Measurements from ENCODE around the gene OSBPL9. TPM values are rescaled to one million over a fixed set of nuclear protein-coding genes. Genes with fewer than 3 reads are reported as not detected.

OSBPL9 gene
- total RNA-seq, 2 experiments from 2014 or later, result 58.6 to 87.8 TPM

DNA sequence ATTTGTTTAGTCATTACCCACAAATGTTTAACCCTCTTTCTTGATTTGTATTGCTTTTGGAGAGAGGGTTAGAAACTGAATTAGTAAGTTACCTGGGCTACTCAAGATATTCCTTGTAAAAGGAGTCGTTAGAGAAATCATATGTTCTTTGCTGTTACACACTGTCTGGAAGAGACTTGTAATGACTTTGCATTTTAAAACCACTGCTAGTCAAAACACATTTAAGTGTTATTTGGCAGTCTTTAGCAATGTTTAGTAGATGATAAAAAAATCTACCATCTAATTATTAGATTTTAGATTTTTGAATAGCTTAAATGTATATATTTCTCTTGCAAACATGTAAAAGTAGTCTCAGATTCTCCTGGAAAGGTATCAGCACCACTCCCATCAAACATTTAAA lies 6.6 kb downstream of the OSBPL9 start:
- ChIA-PET POLR2A (interaction anchor here (0.5 to 1.1 kb wide), 4 partner anchors 11 to 25 kb away, joined by 3 to 6 read pairs (median 3); no protein-coding TSS in a partner anchor), CTCF (ENCODE audit: unreplicated experiment) (no interaction called here)
- Histone ChIP-seq H2AFZ (ENCODE audit: low read length) (no peak overlapping the region), H4K20me1 (ENCODE audit: insufficient read depth, low read length) (no peaks in the 10 kb centered on the region), H3K9me3 (ENCODE audit: low read length) (no peaks in the 10 kb centered on the region), H3K36me3 (ENCODE audit: insufficient read depth, low read length) (no peaks in the 10 kb centered on the region), H3K79me2 (ENCODE audit: insufficient read depth, low read depth, low read length) (no peaks in the 10 kb centered on the region), H3K9me2 (ENCODE audit: insufficient read depth, low read length) (no peaks in the 10 kb centered on the region), H3K4me1 (ENCODE audit: insufficient read depth, low read length, poor library complexity, severe bottlenecking) (no peaks in the 10 kb centered on the region), H3K4me3 (ENCODE audit: low read depth, low read length, poor library complexity, severe bottlenecking) (no peak overlapping the region), H3K4me2 (ENCODE audit: low read length) (no peak overlapping the region), H3K27ac (ENCODE audit: low read depth, low read length, poor library complexity, severe bottlenecking) (no peak overlapping the region)
- DNase-seq (ENCODE audit: low spot score), result no peak
- TF ChIP-seq, protein P1, sequence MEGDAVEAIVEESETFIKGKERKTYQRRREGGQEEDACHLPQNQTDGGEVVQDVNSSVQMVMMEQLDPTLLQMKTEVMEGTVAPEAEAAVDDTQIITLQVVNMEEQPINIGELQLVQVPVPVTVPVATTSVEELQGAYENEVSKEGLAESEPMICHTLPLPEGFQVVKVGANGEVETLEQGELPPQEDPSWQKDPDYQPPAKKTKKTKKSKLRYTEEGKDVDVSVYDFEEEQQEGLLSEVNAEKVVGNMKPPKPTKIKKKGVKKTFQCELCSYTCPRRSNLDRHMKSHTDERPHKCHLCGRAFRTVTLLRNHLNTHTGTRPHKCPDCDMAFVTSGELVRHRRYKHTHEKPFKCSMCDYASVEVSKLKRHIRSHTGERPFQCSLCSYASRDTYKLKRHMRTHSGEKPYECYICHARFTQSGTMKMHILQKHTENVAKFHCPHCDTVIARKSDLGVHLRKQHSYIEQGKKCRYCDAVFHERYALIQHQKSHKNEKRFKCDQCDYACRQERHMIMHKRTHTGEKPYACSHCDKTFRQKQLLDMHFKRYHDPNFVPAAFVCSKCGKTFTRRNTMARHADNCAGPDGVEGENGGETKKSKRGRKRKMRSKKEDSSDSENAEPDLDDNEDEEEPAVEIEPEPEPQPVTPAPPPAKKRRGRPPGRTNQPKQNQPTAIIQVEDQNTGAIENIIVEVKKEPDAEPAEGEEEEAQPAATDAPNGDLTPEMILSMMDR (conservative IDR thresholded peaks at IDR 0.05; ENCODE audit: low read length), result no peak
- TF ChIP-seq EZH2phosphoT487 (IDR thresholded peaks at IDR 0.05; ENCODE audit: borderline replicate concordance, low read depth, low read length), result no peak
- BruUV-seq (replicated peaks), result no TSS peak
- intact Hi-C loops (cut with micrococcal nuclease; ENCODE audit: unreplicated experiment), result no loop called here

DNA sequence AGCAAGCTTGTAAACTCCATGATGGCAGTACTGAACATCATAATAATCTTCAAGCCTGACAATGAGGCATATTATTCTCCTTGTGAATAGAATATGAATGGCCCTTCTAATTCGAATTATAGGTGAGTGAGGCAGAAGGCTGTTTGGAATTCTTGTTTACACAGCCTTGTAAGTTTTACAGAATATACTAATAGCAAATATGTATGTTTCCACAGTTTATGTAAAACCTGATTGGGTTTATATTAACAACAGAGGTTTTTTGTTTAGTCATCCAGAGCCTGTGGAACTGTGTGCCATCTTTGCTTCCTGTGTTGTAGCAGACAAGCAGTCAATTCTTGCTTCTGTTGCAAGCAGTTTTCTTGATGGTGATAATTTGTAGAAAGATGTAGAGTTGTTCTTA lies 8.0 kb downstream of the OSBPL9 start:
- intact Hi-C loops (cut with micrococcal nuclease; ENCODE audit: unreplicated experiment), result no loop called here
- no peaks in the 10 kb centered on the region for H4K20me1 ChIP-seq (ENCODE audit: insufficient read depth, low read length)
- BruUV-seq (replicated peaks), result no TSS peak

DNA sequence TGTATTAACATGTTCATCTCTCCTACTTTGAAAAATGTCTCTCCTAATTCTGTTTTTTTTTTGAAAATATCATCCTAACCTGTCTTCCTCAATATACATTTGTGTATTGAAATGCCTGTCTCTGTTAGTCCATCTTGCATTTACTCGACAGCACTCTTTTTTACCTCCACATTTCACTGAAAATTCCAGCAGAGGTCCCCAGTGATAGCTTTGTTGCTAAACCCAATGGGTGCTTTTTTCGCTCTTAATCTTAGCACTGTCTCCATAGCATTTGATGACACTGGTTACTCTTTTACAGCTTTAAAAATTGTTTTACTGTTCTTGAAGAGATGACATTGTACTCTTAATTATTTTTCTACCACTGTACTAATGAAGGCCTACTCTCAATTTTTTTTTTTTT lies 10.8 kb downstream of the OSBPL9 start:
- no peak overlapping the region for H3K4me3 ChIP-seq (ENCODE audit: low read depth, low read length, poor library complexity, severe bottlenecking)
- H3K9me2 ChIP-seq (ENCODE audit: insufficient read depth, low read length), result no peaks in the 10 kb centered on the region
- H4K20me1 ChIP-seq (ENCODE audit: insufficient read depth, low read length), result no peaks in the 10 kb centered on the region
- intact Hi-C loops (cut with micrococcal nuclease; ENCODE audit: unreplicated experiment), result loop anchor here (2.0 kb wide), 1 partner anchor 141 kb away; no protein-coding TSS in a partner anchor
- no peaks in the 10 kb centered on the region for H3K9me3 ChIP-seq (ENCODE audit: low read length)
- ChIA-PET CTCF (ENCODE audit: unreplicated experiment) (interaction anchor here (0.6 kb wide), 1 partner anchor 194 kb away, joined by 3 read pairs; no protein-coding TSS in a partner anchor), POLR2A (interaction anchor here (0.9 to 1.2 kb wide), 2 partner anchors 11 to 141 kb away, joined by 3 to 4 read pairs; partner anchors contain the start of gene OSBPL9)
- no peaks in the 10 kb centered on the region for H3K4me1 ChIP-seq (ENCODE audit: insufficient read depth, low read length, poor library complexity, severe bottlenecking)
- DNase-seq (ENCODE audit: low spot score), result peak; percentile 50
- no peak overlapping the region for H3K27ac ChIP-seq (ENCODE audit: low read depth, low read length, poor library complexity, severe bottlenecking)
- no peaks in the 10 kb centered on the region for H3K36me3 ChIP-seq (ENCODE audit: insufficient read depth, low read length)
- H3K79me2 ChIP-seq (ENCODE audit: insufficient read depth, low read depth, low read length), result no peaks in the 10 kb centered on the region
- no peak for TF ChIP-seq EZH2phosphoT487 (IDR thresholded peaks at IDR 0.05; ENCODE audit: borderline replicate concordance, low read depth, low read length)
- TF ChIP-seq, protein P1 (conservative IDR thresholded peaks at IDR 0.05; ENCODE audit: low read length), result peak; percentile 77
- H3K4me2 ChIP-seq (ENCODE audit: low read length), result no peak overlapping the region
- H2AFZ ChIP-seq (ENCODE audit: low read length), result no peak overlapping the region
- BruUV-seq (replicated peaks), result no TSS peak

More for the DNA sequence above, 8.0 kb downstream of the OSBPL9 start:
- no peak for DNase-seq (ENCODE audit: low spot score)
- H3K4me3 ChIP-seq (ENCODE audit: low read depth, low read length, poor library complexity, severe bottlenecking), result no peak overlapping the region
- CTCF ChIA-PET (ENCODE audit: unreplicated experiment), result no interaction called here
- H3K4me2 ChIP-seq (ENCODE audit: low read length), result no peak overlapping the region
- POLR2A ChIA-PET, result no interaction called here
- no peak overlapping the region for H2AFZ ChIP-seq (ENCODE audit: low read length)
- H3K4me1 ChIP-seq (ENCODE audit: insufficient read depth, low read length, poor library complexity, severe bottlenecking), result no peaks in the 10 kb centered on the region
- H3K9me2 ChIP-seq (ENCODE audit: insufficient read depth, low read length), result no peaks in the 10 kb centered on the region
- no peaks in the 10 kb centered on the region for H3K9me3 ChIP-seq (ENCODE audit: low read length)
- no peaks in the 10 kb centered on the region for H3K79me2 ChIP-seq (ENCODE audit: insufficient read depth, low read depth, low read length)
- no peaks in the 10 kb centered on the region for H3K36me3 ChIP-seq (ENCODE audit: insufficient read depth, low read length)
- no peak overlapping the region for H3K27ac ChIP-seq (ENCODE audit: low read depth, low read length, poor library complexity, severe bottlenecking)
- TF ChIP-seq EZH2phosphoT487 (IDR thresholded peaks at IDR 0.05; ENCODE audit: borderline replicate concordance, low read depth, low read length), result no peak
- TF ChIP-seq, protein P1 (conservative IDR thresholded peaks at IDR 0.05; ENCODE audit: low read length), result no peak

Measured in OCI-LY7 (cell line).